HL-60 (cell line): ENCODE results near the gene TAS2R13.

ENCODE experiments used
- DNase-seq, 2 experiments: peaks; one replicate each; pipeline ENCODE4 v3.0.0-alpha.2; 2010 to 2020; ENCODE audit warnings: low read depth in 1 of 2, low spot score in 1 of 2
- H3K27ac ChIP-seq: fragments of 250-450 bp; sonication (Bioruptor Pico); replicated peaks from 2 replicates; pipeline ENCODE4 v1.5.1; 2020; ENCODE audit warnings: mild to moderate bottlenecking, moderate library complexity
- H3K27me3 ChIP-seq: fragments of 250-450 bp; sonication (Bioruptor Pico); 2 replicates; pipeline ENCODE4 v1.5.1; 2021; ENCODE audit warnings: mild to moderate bottlenecking, moderate library complexity; ENCODE audit not compliant: insufficient read depth, poor library complexity, severe bottlenecking
- H3K4me3 ChIP-seq: replicated peaks from 2 replicates; pipeline ENCODE4 v1.5.1; 2011; ENCODE audit warnings: mild to moderate bottlenecking, control low read depth, low read length; ENCODE audit not compliant: insufficient read depth
- CTCF ChIP-seq: IDR thresholded peaks from one replicate; pipeline ENCODE4 v1.5.1; 2011; ENCODE audit warnings: low read length, control low read depth, inconsistent platforms; ENCODE audit not compliant: insufficient read depth
- GABPA ChIP-seq: IDR thresholded peaks from 2 replicates; pipeline ENCODE4 v1.6.1; 2012; ENCODE audit warnings: low read depth
- POLR2AphosphoS5 ChIP-seq: IDR thresholded peaks from 2 replicates; pipeline ENCODE4 v1.6.1; 2012; ENCODE audit warnings: low read depth
- REST ChIP-seq: IDR thresholded peaks from 2 replicates; pipeline ENCODE4 v1.6.1; 2012; ENCODE audit warnings: low read depth; ENCODE audit not compliant: insufficient replicate concordance
- SPI1 ChIP-seq: IDR thresholded peaks from 2 replicates; pipeline ENCODE4 v1.6.1; 2012; ENCODE audit warnings: low read depth, mild to moderate bottlenecking, borderline replicate concordance

Gene TAS2R13

DNA sequence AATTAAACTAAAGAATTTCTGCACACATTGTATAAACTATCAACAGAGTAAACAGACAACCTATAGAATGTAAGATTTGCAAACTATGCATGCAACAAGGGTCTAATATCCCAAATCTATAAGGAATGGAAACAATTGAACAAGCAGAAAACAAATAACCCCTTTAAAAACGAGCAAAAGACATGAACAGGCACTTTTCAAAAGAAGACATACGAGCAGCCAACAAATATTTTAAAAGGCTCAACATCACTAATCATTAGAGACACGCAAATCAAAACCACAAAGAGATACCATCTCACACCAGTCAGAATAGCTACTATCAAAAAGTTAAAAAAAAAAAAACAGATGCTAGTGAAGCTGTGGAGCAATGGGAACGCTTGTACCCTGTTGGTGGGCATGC, 4.7 kb downstream of the TAS2R13 start:
- TF ChIP-seq SPI1 (no peak), GABPA (no peak), CTCF (no peak)
- no peak overlapping the region for H3K4me3 ChIP-seq
- no peaks in the 10 kb centered on the region for H3K27me3 ChIP-seq

GRCh38 chr12:10901427-10901826, 7.9 kb downstream of the TAS2R13 start:
- Histone ChIP-seq H3K27me3 (no peaks in the 10 kb centered on the region), H3K4me3 (no peak overlapping the region), H3K27ac (no peak overlapping the region)
- DNase-seq: no peak
- TF ChIP-seq SPI1: no peak
- TF ChIP-seq POLR2AphosphoS5: no peak
- TF ChIP-seq CTCF: no peak
- TF ChIP-seq REST: no peak

More for the DNA sequence above, 4.7 kb downstream of the TAS2R13 start:
- no peak for DNase-seq
- no peak overlapping the region for H3K27ac ChIP-seq

DNA sequence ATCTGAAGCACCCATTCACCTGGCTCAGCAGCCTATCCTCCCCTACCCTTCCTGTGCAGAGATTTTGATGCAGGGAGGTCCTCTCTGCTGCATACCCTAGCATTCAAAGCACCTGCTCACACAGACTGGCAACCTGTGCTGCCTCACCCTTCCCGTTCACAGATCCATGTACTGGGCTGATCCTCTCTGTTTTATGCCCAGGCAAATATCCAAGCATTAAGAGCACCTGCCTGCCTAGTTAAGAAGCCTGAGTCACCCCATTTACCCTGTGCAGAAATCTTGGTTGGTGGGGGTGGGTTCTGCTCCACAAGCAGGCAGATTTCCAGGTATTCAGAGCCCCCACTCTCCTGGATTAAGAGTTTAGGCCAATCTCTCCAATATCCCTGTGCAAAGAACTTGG, 8.4 kb downstream of the TAS2R13 start:
- no peak overlapping the region for H3K4me3 ChIP-seq
- no peak for TF ChIP-seq CTCF
- no peak for TF ChIP-seq POLR2AphosphoS5
- TF ChIP-seq GABPA: no peak
- no peak for TF ChIP-seq REST
- no peak for TF ChIP-seq SPI1
- no peak overlapping the region for H3K27ac ChIP-seq
- no peak for DNase-seq
- H3K27me3 ChIP-seq: no peaks in the 10 kb centered on the region

GRCh38 chr12:10900530-10900929, 8.8 kb downstream of the TAS2R13 start:
- TF ChIP-seq CTCF: no peak
- no peak for TF ChIP-seq REST
- no peak for TF ChIP-seq GABPA
- Histone ChIP-seq H3K4me3 (no peak overlapping the region), H3K27me3 (no peaks in the 10 kb centered on the region), H3K27ac (no peak overlapping the region)
- DNase-seq: no peak
